AG09309 (cell line): ENCODE measurements around the gene ZNF608.

Experiments
- DNase-seq: peaks from one replicate; pipeline ENCODE4 v3.0.0-alpha.2; 2010; ENCODE audit warnings: low read depth
- H3K4me3 ChIP-seq: 2 replicates; pipeline ENCODE4 v1.5.1; 2011; ENCODE audit warnings: mild to moderate bottlenecking, low read depth, low read length, moderate library complexity; ENCODE audit not compliant: control insufficient read depth
- CTCF ChIP-seq: IDR thresholded peaks from 2 replicates; pipeline ENCODE4 v1.5.1; 2011; ENCODE audit warnings: mild to moderate bottlenecking, low read depth, low read length, inconsistent platforms; ENCODE audit not compliant: insufficient read depth, control insufficient read depth; ENCODE audit errors: missing control alignments

The ZNF608 gene

GRCh38 chr5:124742521-124742920 is 3.9 kb downstream of the ZNF608 start:
- DNase-seq, result no peak
- TF ChIP-seq CTCF, result no peak
- H3K4me3 ChIP-seq, result no peak overlapping the region

DNA sequence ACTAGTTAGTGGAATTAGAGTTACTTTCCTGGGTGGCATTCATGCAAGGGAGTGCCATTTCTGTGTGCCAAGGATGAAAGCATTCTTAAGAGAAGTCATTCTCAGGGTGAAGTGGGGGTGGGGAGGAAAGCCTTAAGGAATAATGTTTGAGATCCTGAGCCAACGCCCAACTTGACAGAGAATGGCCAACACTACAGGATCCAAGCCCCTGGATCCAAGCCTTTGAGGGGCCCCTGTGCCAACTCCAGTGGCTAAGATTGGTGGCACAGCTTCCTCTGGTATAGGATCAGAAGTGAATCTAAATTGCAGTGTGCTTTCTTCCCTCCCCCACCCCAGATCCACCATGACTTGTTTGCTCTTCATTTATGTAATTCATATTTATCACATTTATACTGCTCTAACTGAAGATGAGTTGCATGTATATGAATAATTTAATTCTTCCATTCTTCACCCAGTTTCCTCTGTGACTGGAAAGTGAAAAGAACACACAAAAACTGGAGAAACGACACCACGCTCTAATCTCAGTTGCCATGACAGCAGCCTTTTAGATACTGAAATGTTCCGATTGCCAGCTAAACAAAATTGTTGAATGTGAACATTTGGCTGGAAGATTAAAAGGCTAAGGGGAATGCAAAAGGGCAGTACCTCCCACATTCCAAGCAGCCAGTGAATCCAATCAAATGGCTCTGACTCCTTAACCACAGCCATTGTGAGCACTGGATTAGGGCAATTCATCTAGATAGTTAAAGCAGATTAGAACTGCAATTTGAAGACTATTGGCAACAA is 4.5 kb downstream of the ZNF608 start:
- no peak for DNase-seq
- TF ChIP-seq CTCF, result no peak
- H3K4me3 ChIP-seq, result no peak overlapping the region

DNA sequence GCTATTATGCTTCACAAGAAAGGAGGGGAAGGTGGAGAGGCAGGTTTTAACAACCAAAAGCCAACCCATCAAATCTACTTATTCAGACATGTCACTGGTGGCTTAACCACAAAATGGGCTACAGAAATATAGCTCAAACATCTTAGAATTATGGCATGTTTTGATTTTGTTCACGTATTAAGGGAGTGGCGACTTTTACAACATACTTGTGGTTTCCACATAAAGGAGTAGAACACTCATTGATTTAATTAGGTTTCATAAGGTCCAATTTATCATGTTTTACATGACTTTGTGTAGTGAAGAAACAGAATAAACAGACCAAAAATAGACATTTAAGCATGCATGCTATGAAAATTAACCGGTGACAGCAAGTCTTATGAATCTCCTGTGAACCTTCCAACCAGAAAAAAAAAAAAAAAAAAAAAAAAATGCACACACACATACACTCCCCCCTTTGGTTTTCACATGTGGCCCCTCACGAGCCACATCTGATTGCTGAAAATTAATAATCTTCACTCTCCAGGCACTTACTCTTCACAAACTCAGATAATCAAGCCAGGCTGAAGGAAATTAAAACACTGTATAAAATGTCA is 5.4 kb downstream of the ZNF608 start:
- H3K4me3 ChIP-seq, result no peak overlapping the region
- DNase-seq, result peak; percentile 90
- TF ChIP-seq CTCF, result no peak

DNA sequence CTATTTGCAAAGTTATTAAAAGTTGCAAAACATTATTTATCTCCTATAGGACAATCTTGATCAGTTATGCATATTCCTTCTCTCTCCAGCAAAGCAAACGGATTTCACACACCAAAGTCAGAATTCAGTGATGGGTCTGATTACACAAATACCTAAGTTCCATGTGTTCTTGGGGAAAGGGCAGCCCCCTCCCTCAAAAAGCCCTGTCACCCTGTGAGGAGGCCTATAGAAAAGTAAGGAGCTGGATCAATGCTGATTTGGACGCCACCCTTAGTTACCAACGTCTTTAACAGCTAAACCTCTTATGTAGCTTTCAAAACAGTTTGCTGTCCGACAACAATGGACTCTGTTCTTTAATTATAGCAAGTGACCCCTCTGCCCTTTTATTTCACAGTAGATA is 6.4 kb downstream of the ZNF608 start:
- H3K4me3 ChIP-seq, result no peak overlapping the region
- no peak for DNase-seq
- TF ChIP-seq CTCF, result no peak

- no peak for DNase-seq
- H3K4me3 ChIP-seq, result no peak overlapping the region
- no peak for TF ChIP-seq CTCF
Measured at GRCh38 chr5:124739634-124740025, 6.8 kb downstream of the ZNF608 start.

- TF ChIP-seq CTCF, result no peak
- DNase-seq, result no peak
- no peak overlapping the region for H3K4me3 ChIP-seq
Measured at GRCh38 chr5:124738681-124739633, 7.5 kb downstream of the ZNF608 start.
